BJ (cell line): ENCODE data around the gene MIGA1. TPM values are rescaled to one million over a fixed set of nuclear protein-coding genes. Genes with fewer than 3 reads are reported as not detected.

Experiments used
- CTCF ChIA-PET: fragments of 350-600 bp; formaldehyde crosslinking; extraction: SDS; loops from one replicate; lab custom pipeline; 2021; ENCODE audit warnings: antibody characterized with exemption, inconsistent platforms; lab: Yijun Ruan, JAX
- POLR2A ChIA-PET: fragments of 300-600 bp; sonication (Branson Sonifier 250); formaldehyde crosslinking; extraction: SDS; loops from one replicate; lab custom pipeline; 2021; ENCODE audit warnings: antibody characterized with exemption; lab: Charles Lee
- DNase-seq: peaks from one replicate; pipeline ENCODE4 v3.0.0-alpha.2; 2011; ENCODE audit warnings: low read depth
- H3K27me3 ChIP-seq: 2 replicates; pipeline ENCODE4 v1.6.0; 2011; ENCODE audit warnings: low read length; ENCODE audit not compliant: control insufficient read depth, insufficient read depth
- H3K36me3 ChIP-seq: 2 replicates; pipeline ENCODE4 v1.5.1; 2011; ENCODE audit warnings: low read length; ENCODE audit not compliant: control insufficient read depth, insufficient read depth
- H3K4me3 ChIP-seq: 2 replicates; pipeline ENCODE4 v1.5.1; 2011; ENCODE audit warnings: low read depth, mild to moderate bottlenecking, control low read depth, low read length
- CTCF ChIP-seq: IDR thresholded peaks from 2 replicates; pipeline ENCODE4 v1.5.1; 2011; ENCODE audit warnings: low read depth, mild to moderate bottlenecking, control low read depth, inconsistent platforms, low read length, moderate library complexity; ENCODE audit not compliant: insufficient read depth
- polyA plus RNA-seq: library from polyadenylated mRNA; depleted of rRNA; stranded (reverse); fragments of >200 nt; gene quantifications from 2 replicates; pipeline ENCODE4 v1.2.3, GENCODE V29; 2011

MIGA1 gene
- polyA plus RNA-seq, 1 experiment = 3.3 TPM

- no peak for DNase-seq
- Histone ChIP-seq H3K4me3 (peak within 1 kb of the TSS; percentile 93), H3K36me3 (no peaks in the 10 kb centered on the region), H3K27me3 (no peaks in the 10 kb centered on the region)
- CTCF ChIA-PET = interaction anchor here (0.6 kb wide), 1 partner anchor 18 kb away, joined by 3 read pairs; no protein-coding TSS in a partner anchor
- POLR2A ChIA-PET = no interaction called here
- TF ChIP-seq CTCF = no peak
These were observed 20.1 kb upstream of the MIGA1 start, which contains the start of gene USP33 for GRCh38 chr1:77759071-77760028. Gene USP33 (minus strand): TSS chr1:77759852. CDS start chr1:77741697, 18,155 bp downstream.

GRCh38 chr1:77762072-77762476 is 17.4 kb upstream of the MIGA1 start:
- no peak for TF ChIP-seq CTCF
- POLR2A ChIA-PET = no interaction called here
- H3K4me3 ChIP-seq = no peak overlapping the region
- H3K27me3 ChIP-seq = no peaks in the 10 kb centered on the region
- H3K36me3 ChIP-seq = no peaks in the 10 kb centered on the region
- CTCF ChIA-PET = no interaction called here
- DNase-seq = no peak

- CTCF ChIA-PET = no interaction called here
- H3K4me3 ChIP-seq = no peak overlapping the region
- POLR2A ChIA-PET = interaction anchor here (0.5 kb wide), 1 partner anchor 227 kb away, joined by 4 read pairs; no protein-coding TSS in a partner anchor
- no peak for DNase-seq
- H3K27me3 ChIP-seq = no peaks in the 10 kb centered on the region
- no peaks in the 10 kb centered on the region for H3K36me3 ChIP-seq
- TF ChIP-seq CTCF = no peak
These were observed 11.4 kb upstream of the MIGA1 start for GRCh38 chr1:77768006-77768405.

- POLR2A ChIA-PET = no interaction called here
- H3K36me3 ChIP-seq = no peaks in the 10 kb centered on the region
- H3K27me3 ChIP-seq = no peaks in the 10 kb centered on the region
- no peak for DNase-seq
- TF ChIP-seq CTCF = no peak
- CTCF ChIA-PET = interaction anchor here (0.5 to 0.9 kb wide), 2 partner anchors 13 to 355 kb away, joined by 3 to 5 read pairs; no protein-coding TSS in a partner anchor
- H3K4me3 ChIP-seq = no peak overlapping the region
These were observed 3.3 kb upstream of the MIGA1 start for GRCh38 chr1:77776007-77776700.

GRCh38 chr1:77781683-77782082 is 2.2 kb downstream of the MIGA1 start:
- Histone ChIP-seq H3K4me3 (no peak overlapping the region), H3K36me3 (peaks cover 6% of the 10 kb centered on the region), H3K27me3 (no peaks in the 10 kb centered on the region)
- CTCF ChIA-PET = no interaction called here
- TF ChIP-seq CTCF = no peak
- DNase-seq = no peak
- POLR2A ChIA-PET = no interaction called here
